Muscle of arm (tissue), 12 donors: ENCODE measurements around the gene UCN3. TPM values are rescaled to one million over a fixed set of nuclear protein-coding genes. Genes with fewer than 3 reads are reported as not detected.
"Not testable (repeated sequence)": the region's sequence is repeated elsewhere in the genome, so short reads cannot be mapped to it uniquely, and the experiment has no call there.

ENCODE experiments used
- DNase-seq: peaks from one replicate; pipeline ENCODE4 v3.0.0-alpha.2; 2013
- polyA plus RNA-seq, 12 donors: library from polyadenylated mRNA; unstranded; fragments of 120-200 nt; gene quantifications; one replicate each; pipeline ENCODE4 v1.2.1, GENCODE V29; 2013; ENCODE audit not compliant: insufficient read length in 12 of 12

UCN3 gene
- polyA plus RNA-seq, 12 donors, result not detected

- no peak for DNase-seq
These were observed 42.2 kb downstream of the UCN3 start for GRCh38 chr10:5406918-5407317.

- not testable (repeated sequence) for DNase-seq
These were observed 46.0 kb downstream of the UCN3 start for GRCh38 chr10:5410787-5411186.

- DNase-seq, result no peak
These were observed 47.1 kb downstream of the UCN3 start for GRCh38 chr10:5411941-5412276.

- peak; percentile 87 for DNase-seq
These were observed 47.6 kb downstream of the UCN3 start, which contains the start of gene NET1 for GRCh38 chr10:5412277-5412941. TSS of gene NET1 (plus strand) at chr10:5412557. CDS start at chr10:5412693, 136 bp downstream.

- DNase-seq, result peak; percentile 12
These were observed 48.5 kb downstream of the UCN3 start for GRCh38 chr10:5413012-5413938.

- peak; percentile 35 for DNase-seq
These were observed 52.2 kb downstream of the UCN3 start for GRCh38 chr10:5416981-5417380.

GRCh38 chr10:5418584-5418983 is 53.8 kb downstream of the UCN3 start:
- DNase-seq, result no peak

GRCh38 chr10:5419466-5420094 is 54.8 kb downstream of the UCN3 start:
- DNase-seq, result no peak

- DNase-seq, result no peak
These were observed 59.0 kb downstream of the UCN3 start for GRCh38 chr10:5423771-5424170.

Other genes starting within 250 kb of the UCN3 start
- under 1 TPM in 1 of 12 donors, not detected in 11; 0.26 TPM for gene AKR1C8, start 179.8 kb upstream of the UCN3 start, polyA plus RNA-seq
- not detected for gene AKR1C4, start 168.1 kb upstream of the UCN3 start, polyA plus RNA-seq
- 1 to 10 TPM in 1 of 12 donors, under 1 TPM in 6, not detected in 5; 0.07 to 6.0 (median 0.14) TPM for gene TUBAL3, start 39.9 kb downstream of the UCN3 start, polyA plus RNA-seq
- 100 to 1,000 TPM in 9 of 12 donors, 10 to 100 TPM in 2, not detected in 1; 85.1 to 139 (median 111) TPM for gene NET1, start 47.6 kb downstream of the UCN3 start, polyA plus RNA-seq
- gene CALML5, start 134.6 kb downstream of the UCN3 start, polyA plus RNA-seq, result 1 to 10 TPM in 2 of 12 donors, under 1 TPM in 1, not detected in 9; 0.94 to 4.9 (median 4.6) TPM
- under 1 TPM in 10 of 12 donors, not detected in 2; 0.18 to 0.50 (median 0.33) TPM for gene CALML3, start 160.0 kb downstream of the UCN3 start, polyA plus RNA-seq